Psoas muscle (tissue), 8 donors: ENCODE data around the gene PCLO. TPM values are rescaled to one million over a fixed set of nuclear protein-coding genes. Genes with fewer than 3 reads are reported as not detected.
"Not testable (repeated sequence)": the region's sequence is repeated elsewhere in the genome, so short reads cannot be mapped to it uniquely, and the experiment has no call there.

Experiments
- ATAC-seq, 4 donors: fragments of 200-7000 bp; cut with Tn5 transposase; one replicate each; pipeline ENCODE4 v1.9.1; 2020; ENCODE audit warnings: moderate library complexity in 3 of 4, mild to moderate bottlenecking in 2 of 4
- DNase-seq, 2 donors: peaks; one replicate each; pipeline ENCODE4 v3.0.0-alpha.2; 2020
- H3K27ac ChIP-seq: fragments of 200-600 bp; one replicate; pipeline ENCODE4 v1.8.0; 2022
- H3K27me3 ChIP-seq, 3 donors: fragments of 200-600 bp in 1 of 3; one replicate each; pipeline versions ENCODE4 v1.6.1 to v1.8.0; 2013 to 2022; ENCODE audit warnings: low read length in 2 of 3, mild to moderate bottlenecking in 2 of 3, moderate library complexity in 1 of 3; ENCODE audit not compliant: insufficient read depth in 3 of 3
- H3K36me3 ChIP-seq, 2 donors: fragments of 200-600 bp in 1 of 2; one replicate each; pipeline versions ENCODE4 v1.6.1 to v1.8.0; 2013 to 2022; ENCODE audit warnings: low read depth in 1 of 2, mild to moderate bottlenecking in 1 of 2, moderate library complexity in 1 of 2; ENCODE audit not compliant: insufficient read depth in 1 of 2
- H3K4me1 ChIP-seq: fragments of 200-600 bp; one replicate; pipeline ENCODE4 v1.8.0; 2022
- H3K4me3 ChIP-seq: fragments of 200-600 bp; one replicate; pipeline ENCODE4 v1.8.0; 2022; ENCODE audit warnings: mild to moderate bottlenecking
- H3K9me3 ChIP-seq: fragments of 200-600 bp; one replicate; pipeline ENCODE4 v1.8.0; 2022
- WGBS, 3 donors: extraction: QIAGEN DNeasy Blood & Tissue Kit; methylation state at CpG; one replicate each; pipeline versions ENCODE4 v1.1.6 to v1.1.7; 2013; 5-methylcytosine and 5-hydroxymethylcytosine counted together
- intact Hi-C, 2 donors: fragments of 100-400 bp; cut with DNase I; formaldehyde crosslinking; loops; one replicate each; pipeline versions ENCODE4 v1.11.0 to v1.14.2; 2022
- polyA plus RNA-seq, 3 donors: library from polyadenylated mRNA; stranded (reverse); fragments of 200-250 nt; gene quantifications; one replicate each; pipeline ENCODE4 v1.2.3, GENCODE V29; 2013
- total RNA-seq, 4 donors: library from RNA; stranded (reverse); fragmentation: NEBNext Ultra II Directional in 2 of 4; extraction: Animal tissue kit (Norgen Biotek cat#: 25700) in 2 of 4; gene quantifications; one replicate each; pipeline versions ENCODE4 v1.2.1 to v1.2.4, GENCODE V29; 2021 to 2023
- TF ChIP-seq, protein P1 (sequence below): fragments of 200-600 bp; IDR thresholded peaks from one replicate; pipeline ENCODE4 v1.8.0; 2022; ENCODE audit warnings: antibody characterized with exemption
- donor health status: healthy with polysubstance abuse.
- donor health status: DM: no; HTN: no; CAD: no; lungs with moderate emphysema.
- donor health status: Bipolar disorder and iron deficiency.
- donor health status: healthy.
- donor health status: DM: yes; HTN: yes; CAD: no.
- donor health status: DM: no; HTN: no; CAD: no.
- donor health status: DM: no; HTN: no; CAD: no.
- donor health status: DM: yes; HTN: yes; CAD: no.

PCLO gene
- total and polyA plus RNA-seq, 7 donors = 0.03 to 0.46 (median 0.08) TPM; not detected in 3

DNA sequence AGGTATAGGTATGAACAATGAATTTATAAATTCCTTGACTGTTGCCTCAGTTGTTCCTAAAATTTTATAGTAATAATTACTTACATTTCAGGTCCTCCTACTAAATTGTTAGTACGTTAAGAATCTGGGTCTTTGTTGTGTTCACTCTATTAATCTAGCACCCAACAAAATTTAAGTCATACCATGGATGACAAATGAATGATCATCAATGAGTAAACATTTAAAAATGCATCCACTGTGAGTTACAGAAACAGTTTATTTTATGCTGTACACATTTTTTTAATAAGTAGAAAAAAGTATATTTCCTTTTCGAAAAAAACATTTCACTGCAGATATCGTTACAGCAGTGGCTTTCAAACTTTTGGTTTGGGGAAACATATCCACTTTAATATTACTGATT is 265.2 kb downstream of the PCLO start:
- ATAC-seq (no peak), DNase-seq (no peak)
- no peak overlapping the region for H3K4me3 ChIP-seq
- H3K36me3 ChIP-seq = no peaks in the 10 kb centered on the region
- intact Hi-C loops = no loop called here
- no peaks in the 10 kb centered on the region for H3K9me3 ChIP-seq
- H3K27ac ChIP-seq = no peak overlapping the region
- TF ChIP-seq, protein P1, sequence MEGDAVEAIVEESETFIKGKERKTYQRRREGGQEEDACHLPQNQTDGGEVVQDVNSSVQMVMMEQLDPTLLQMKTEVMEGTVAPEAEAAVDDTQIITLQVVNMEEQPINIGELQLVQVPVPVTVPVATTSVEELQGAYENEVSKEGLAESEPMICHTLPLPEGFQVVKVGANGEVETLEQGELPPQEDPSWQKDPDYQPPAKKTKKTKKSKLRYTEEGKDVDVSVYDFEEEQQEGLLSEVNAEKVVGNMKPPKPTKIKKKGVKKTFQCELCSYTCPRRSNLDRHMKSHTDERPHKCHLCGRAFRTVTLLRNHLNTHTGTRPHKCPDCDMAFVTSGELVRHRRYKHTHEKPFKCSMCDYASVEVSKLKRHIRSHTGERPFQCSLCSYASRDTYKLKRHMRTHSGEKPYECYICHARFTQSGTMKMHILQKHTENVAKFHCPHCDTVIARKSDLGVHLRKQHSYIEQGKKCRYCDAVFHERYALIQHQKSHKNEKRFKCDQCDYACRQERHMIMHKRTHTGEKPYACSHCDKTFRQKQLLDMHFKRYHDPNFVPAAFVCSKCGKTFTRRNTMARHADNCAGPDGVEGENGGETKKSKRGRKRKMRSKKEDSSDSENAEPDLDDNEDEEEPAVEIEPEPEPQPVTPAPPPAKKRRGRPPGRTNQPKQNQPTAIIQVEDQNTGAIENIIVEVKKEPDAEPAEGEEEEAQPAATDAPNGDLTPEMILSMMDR = no peak
- no peaks in the 10 kb centered on the region for H3K27me3 ChIP-seq
- WGBS, 3 donors = 77 to 87% (median 84%) methylated on average over 3 of the region's 3 CpGs
- no peaks in the 10 kb centered on the region for H3K4me1 ChIP-seq

DNA sequence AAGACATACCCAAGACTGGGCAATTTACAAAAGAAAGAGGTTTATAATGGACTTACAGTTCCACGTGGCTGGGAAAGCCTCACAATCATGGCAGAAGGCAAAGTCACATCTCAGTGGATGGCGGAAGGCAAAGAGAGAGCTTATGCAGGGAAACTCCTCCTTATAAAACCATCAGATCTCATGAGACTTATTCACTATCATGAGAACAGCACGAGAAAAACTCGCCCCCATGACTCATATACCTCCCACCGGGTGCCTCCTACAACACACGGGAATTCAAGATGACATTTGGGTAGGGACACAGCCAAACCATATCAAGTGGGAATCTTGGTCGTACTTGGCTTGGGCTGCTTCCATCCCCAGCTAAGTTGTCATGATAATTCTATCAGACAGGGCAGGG is 268.3 kb downstream of the PCLO start:
- not testable (repeated sequence) for H3K36me3 ChIP-seq

DNA sequence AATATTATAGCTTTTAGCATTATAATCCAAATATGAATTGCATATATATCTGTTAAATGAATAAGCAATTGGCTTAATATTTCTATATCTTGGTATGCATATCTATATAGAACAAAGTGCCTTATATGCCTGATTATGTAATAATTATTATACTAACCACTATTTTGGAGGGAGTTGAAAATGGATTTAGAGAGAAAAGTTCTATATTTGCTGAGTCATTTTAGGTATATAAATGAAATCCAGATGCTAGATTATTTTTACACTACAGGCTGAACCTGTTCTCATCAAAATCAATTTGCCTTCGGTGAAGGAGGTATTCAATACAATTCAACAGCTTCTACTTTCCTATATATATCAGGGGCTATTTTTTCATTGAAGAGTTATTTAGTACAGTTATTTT is 276.4 kb downstream of the PCLO start:
- WGBS, 3 donors = 36 to 89% (median 44%) methylated on average over 1 of the region's 1 CpG
- no peak for ATAC-seq
- no peak overlapping the region for H3K27ac ChIP-seq
- TF ChIP-seq, protein P1 = no peak
- intact Hi-C loops = no loop called here
- no peaks in the 10 kb centered on the region for H3K36me3 ChIP-seq
- no peak overlapping the region for H3K4me3 ChIP-seq
- no peaks in the 10 kb centered on the region for H3K4me1 ChIP-seq
- no peaks in the 10 kb centered on the region for H3K9me3 ChIP-seq
- no peak for DNase-seq
- no peaks in the 10 kb centered on the region for H3K27me3 ChIP-seq

More for the DNA sequence above, 268.3 kb downstream of the PCLO start:
- ATAC-seq, H3K4me1 ChIP-seq, H3K27ac ChIP-seq, H3K9me3 ChIP-seq, H3K27me3 ChIP-seq, DNase-seq, intact Hi-C loops, H3K4me3 ChIP-seq: not testable (repeated sequence)
- WGBS, 3 donors = 67 to 76% (median 72%) methylated on average over 7 of the region's 7 CpGs

DNA sequence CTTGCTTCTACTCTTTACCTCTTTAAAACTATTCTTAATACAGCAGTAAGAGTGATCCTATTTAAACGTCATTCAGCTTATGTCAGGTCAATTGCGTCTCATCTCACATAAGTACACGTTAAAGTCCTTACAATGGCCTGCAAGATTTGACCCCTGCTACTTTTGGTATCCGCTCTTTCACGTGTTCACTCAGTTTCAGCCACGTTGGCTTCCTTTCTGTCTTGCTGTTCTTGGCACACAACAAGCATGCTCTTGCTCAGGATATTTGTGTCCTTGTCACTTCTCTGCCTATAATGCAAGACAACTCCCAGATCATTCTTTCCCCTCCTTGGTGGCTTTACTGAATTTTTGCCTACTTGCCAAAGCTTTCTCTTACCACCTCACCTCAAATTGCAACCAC is 296.8 kb downstream of the PCLO start:
- Histone ChIP-seq H3K9me3 (no peaks in the 10 kb centered on the region), H3K4me1 (no peaks in the 10 kb centered on the region), H3K27me3 (no peaks in the 10 kb centered on the region), H3K36me3 (no peaks in the 10 kb centered on the region), H3K4me3 (no peak overlapping the region), H3K27ac (no peak overlapping the region)
- intact Hi-C loops = no loop called here
- TF ChIP-seq, protein P1 = no peak
- ATAC-seq = no peak
- DNase-seq = no peak
- WGBS, 3 donors = 71 to 77% (median 71%) methylated on average over 6 of the region's 6 CpGs

DNA sequence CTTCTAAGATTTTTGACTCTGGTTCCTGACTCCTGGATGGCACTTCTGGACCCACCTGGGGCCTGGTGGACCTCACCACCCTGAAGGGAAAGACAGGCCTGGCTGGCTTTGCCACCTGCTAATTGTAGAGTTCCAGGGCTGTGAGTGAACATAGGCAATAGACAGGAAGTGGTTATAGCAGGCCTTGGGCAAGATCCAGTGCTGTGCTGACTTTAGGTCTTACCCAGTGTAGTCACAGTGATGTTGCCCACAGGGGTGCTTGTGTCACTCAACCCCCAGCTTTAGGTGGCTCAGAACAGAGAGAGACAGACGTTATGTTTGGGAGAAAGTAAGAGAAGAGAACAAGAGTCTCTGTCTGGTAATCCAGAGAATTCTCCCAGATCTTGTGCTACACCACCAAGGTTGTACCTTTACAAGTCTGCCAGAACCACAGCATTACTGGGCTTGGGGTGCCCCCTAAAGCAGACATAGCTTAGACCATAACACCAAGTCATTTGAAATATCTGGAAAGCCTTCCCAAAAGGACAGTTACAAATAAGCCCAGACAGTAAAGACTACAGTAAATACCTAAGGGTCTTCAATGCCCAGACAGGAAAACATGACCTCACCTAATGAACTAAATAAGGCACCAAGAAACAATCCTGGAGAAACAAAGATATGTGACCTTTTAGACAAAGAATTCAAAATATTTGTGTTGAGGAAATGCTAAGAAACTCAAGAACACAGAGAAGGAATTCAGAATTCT is 303.4 kb downstream of the PCLO start:
- WGBS, 3 donors = 42 to 61% (median 47%) methylated on average over 1 of the region's 1 CpG
- H3K9me3 ChIP-seq = no peaks in the 10 kb centered on the region
- H3K36me3 ChIP-seq = no peaks in the 10 kb centered on the region
- intact Hi-C loops = no loop called here
- ATAC-seq (no peak), DNase-seq (no peak)
- no peak overlapping the region for H3K27ac ChIP-seq
- no peak overlapping the region for H3K4me3 ChIP-seq
- no peaks in the 10 kb centered on the region for H3K4me1 ChIP-seq
- no peaks in the 10 kb centered on the region for H3K27me3 ChIP-seq
- TF ChIP-seq, protein P1 = no peak
